CD4-positive, alpha-beta T cell treated with Interleukin-6 at 100 ng/mL for 8 hours (primary cell): ENCODE data around the gene CDK17.
"Not testable (repeated sequence)": the region's sequence is repeated elsewhere in the genome, so short reads cannot be mapped to it uniquely, and the experiment has no call there.

Experiments
- DNase-seq: peaks from one replicate; pipeline ENCODE4 v3.0.0-alpha.2; 2020; ENCODE audit warnings: mixed read lengths, low spot score

CDK17 gene

GRCh38 chr12:96315741-96316481 lies 84.3 kb downstream of the CDK17 start:
- DNase-seq, result not testable (repeated sequence)

- no peak for DNase-seq
Observed at GRCh38 chr12:96314723-96315122, 85.5 kb downstream of the CDK17 start.

- no peak for DNase-seq
Observed at GRCh38 chr12:96313606-96314005, 86.6 kb downstream of the CDK17 start.

- DNase-seq, result no peak
Observed at GRCh38 chr12:96311191-96311590, 89.0 kb downstream of the CDK17 start.

- DNase-seq, result no peak
Observed at GRCh38 chr12:96310067-96310466, 90.2 kb downstream of the CDK17 start.

GRCh38 chr12:96308881-96309280 lies 91.4 kb downstream of the CDK17 start:
- no peak for DNase-seq

- DNase-seq, result no peak
Observed at GRCh38 chr12:96305665-96306064, 94.6 kb downstream of the CDK17 start.

GRCh38 chr12:96303653-96304052 lies 96.6 kb downstream of the CDK17 start:
- no peak for DNase-seq

GRCh38 chr12:96302687-96303310 lies 97.4 kb downstream of the CDK17 start:
- no peak for DNase-seq

- no peak for DNase-seq
Observed at GRCh38 chr12:96301732-96302131, 98.5 kb downstream of the CDK17 start.

GRCh38 chr12:96300064-96300463 lies 100.2 kb downstream of the CDK17 start:
- DNase-seq, result no peak

GRCh38 chr12:96297504-96297903 lies 102.7 kb downstream of the CDK17 start:
- DNase-seq, result no peak

GRCh38 chr12:96295532-96296160 lies 104.6 kb downstream of the CDK17 start:
- DNase-seq, result no peak

GRCh38 chr12:96294831-96295230 lies 105.4 kb downstream of the CDK17 start:
- DNase-seq, result peak; percentile 2

GRCh38 chr12:96293093-96293492 lies 107.1 kb downstream of the CDK17 start:
- no peak for DNase-seq

GRCh38 chr12:96289067-96289466 lies 111.2 kb downstream of the CDK17 start:
- no peak for DNase-seq

GRCh38 chr12:96285158-96285557 lies 115.1 kb downstream of the CDK17 start:
- no peak for DNase-seq

GRCh38 chr12:96274331-96274730 lies 125.9 kb downstream of the CDK17 start:
- DNase-seq, result no peak

- no peak for DNase-seq
Observed at GRCh38 chr12:96271469-96272199, 128.6 kb downstream of the CDK17 start.

- no peak for DNase-seq
Observed at GRCh38 chr12:96266238-96266637, 134.0 kb downstream of the CDK17 start.

- DNase-seq, result no peak
Observed at GRCh38 chr12:96265836-96266235, 134.4 kb downstream of the CDK17 start.

- DNase-seq, result no peak
Observed at GRCh38 chr12:96265400-96265799, 134.8 kb downstream of the CDK17 start.

- no peak for DNase-seq
Observed at GRCh38 chr12:96263449-96263902, 136.8 kb downstream of the CDK17 start.
